LNCAP (cell line): ENCODE data around the gene CACNA2D4.
A peak's percentile ranks its signal among the peaks of the same experiment; 100 is the strongest.

Source experiments
- TF ChIP-seq, protein P1 (sequence below): fragments of 450-650 bp; IDR thresholded peaks from 2 replicates; pipeline ENCODE4 v1.5.1; 2017; ENCODE audit warnings: mild to moderate bottlenecking

The CACNA2D4 gene

DNA sequence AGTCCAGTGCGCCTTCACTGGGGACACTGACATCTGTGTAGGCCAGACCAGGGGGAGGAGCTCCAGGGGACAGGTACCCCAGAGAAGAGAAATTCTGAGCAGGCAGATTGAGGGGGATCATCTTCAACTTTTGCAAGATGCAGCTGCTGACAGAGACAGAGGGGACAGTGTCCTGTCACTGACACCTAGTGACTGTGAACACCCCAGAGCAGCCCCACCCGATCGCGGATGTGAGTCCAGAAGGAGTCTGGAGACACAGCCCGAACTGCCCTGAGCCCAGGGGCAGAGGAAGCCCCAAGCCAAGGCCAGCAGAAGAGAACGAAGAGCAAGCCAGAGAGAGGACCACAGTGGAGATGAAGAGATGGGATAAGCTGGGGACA lies 119.8 kb downstream of the CACNA2D4 start:
- TF ChIP-seq, protein P1, sequence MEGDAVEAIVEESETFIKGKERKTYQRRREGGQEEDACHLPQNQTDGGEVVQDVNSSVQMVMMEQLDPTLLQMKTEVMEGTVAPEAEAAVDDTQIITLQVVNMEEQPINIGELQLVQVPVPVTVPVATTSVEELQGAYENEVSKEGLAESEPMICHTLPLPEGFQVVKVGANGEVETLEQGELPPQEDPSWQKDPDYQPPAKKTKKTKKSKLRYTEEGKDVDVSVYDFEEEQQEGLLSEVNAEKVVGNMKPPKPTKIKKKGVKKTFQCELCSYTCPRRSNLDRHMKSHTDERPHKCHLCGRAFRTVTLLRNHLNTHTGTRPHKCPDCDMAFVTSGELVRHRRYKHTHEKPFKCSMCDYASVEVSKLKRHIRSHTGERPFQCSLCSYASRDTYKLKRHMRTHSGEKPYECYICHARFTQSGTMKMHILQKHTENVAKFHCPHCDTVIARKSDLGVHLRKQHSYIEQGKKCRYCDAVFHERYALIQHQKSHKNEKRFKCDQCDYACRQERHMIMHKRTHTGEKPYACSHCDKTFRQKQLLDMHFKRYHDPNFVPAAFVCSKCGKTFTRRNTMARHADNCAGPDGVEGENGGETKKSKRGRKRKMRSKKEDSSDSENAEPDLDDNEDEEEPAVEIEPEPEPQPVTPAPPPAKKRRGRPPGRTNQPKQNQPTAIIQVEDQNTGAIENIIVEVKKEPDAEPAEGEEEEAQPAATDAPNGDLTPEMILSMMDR = no peak

DNA sequence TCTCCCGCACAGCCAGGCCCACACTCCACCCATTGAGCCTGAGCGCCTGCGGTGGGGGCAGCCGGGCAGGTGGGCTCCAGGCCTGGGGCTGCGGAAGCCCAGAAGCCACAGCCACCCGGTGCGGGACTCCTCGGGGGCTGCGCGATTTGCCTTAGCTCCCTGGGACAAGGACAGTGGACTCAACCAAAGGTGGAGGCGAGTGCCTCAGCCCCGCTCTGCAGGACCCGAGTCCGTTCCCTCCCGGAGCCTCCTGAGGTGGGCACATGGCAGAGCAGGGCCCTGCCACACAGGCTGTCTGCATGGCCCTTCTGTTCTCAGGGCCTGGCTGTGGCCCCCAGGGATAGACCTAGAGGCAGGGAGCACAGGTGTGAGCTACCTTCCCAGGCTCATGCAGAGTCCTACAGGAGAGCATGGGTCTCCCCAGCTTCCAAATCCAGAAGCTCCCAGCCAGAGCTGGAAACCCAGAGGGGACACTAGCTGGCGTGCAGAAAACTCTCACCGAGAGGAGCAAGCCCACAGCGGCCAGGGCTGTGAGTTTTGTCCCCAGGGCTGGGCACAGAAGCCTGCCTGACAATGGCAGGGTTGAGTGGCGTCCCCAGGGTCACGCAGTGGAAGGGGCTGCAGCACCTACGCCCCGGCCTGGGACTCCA lies 120.3 kb downstream of the CACNA2D4 start:
- TF ChIP-seq, protein P1 = no peak

DNA sequence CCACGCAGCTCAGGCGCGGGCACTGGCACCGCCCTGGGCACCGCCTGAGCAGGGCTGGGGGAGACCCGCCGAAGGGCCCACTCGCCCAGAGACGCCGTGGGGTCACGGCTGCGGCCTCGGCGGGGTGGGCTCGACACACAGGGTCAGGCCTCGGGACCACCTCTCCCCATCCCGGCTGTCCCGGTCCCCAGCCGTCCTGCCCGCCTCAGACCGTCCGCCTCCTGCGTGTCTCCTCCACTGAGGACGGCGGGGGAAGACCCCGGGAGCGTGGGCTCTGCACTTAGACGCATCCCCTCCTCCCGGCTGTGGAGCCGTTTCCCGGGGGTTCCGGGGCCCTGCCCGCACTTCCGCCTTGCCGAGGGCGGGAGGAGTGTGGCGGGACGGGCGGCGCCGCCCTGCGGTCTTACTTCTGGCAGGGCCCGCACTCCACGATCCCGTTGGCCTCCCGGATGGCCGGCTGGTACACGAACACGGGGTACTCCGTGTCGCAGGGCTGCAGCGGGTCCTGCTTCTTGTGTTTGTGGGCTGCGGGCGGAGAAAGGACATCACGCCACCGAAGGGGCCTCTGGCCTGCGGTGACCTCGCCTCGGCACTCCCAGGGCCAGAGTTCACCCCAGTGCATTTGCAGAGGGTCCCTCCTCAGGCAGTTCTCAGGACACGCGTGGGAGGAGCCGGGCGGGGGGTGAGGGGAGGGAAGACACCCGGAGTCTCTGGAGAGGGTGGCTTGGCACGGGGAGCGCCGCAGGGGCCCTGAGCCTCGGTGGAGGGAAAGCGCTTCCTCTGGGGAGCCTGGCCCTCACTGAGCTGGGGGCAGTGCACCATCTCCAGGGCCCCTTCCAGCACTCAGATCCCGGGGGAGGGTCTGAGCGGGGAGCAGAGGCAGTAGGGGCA lies 121.2 kb downstream of the CACNA2D4 start:
- TF ChIP-seq, protein P1 = no peak

DNA sequence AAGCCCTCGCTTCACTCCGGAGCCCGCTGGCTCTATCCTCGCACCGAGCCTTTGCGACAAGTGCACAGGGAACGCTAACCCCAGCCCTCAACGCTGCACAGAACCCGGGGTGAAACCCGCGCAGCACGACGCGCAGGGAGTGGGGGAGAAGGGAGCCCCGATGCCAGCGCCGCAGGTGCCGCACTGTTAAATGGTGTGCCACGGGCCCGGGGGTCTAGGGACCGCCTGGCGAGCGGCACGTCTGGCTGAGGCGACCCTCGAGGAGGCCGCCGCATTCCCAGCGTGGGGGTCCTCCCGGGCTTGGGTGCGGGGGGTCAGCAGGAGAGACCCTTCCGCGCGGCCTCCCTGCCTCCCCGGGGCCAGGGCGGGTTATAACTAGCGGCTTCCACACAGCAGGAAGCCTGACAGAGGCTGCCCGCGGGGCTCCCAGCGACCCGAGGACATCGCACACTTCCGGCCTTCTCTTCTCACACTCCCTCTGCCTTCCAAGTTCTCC lies 121.9 kb downstream of the CACNA2D4 start:
- TF ChIP-seq, protein P1 = no peak

DNA sequence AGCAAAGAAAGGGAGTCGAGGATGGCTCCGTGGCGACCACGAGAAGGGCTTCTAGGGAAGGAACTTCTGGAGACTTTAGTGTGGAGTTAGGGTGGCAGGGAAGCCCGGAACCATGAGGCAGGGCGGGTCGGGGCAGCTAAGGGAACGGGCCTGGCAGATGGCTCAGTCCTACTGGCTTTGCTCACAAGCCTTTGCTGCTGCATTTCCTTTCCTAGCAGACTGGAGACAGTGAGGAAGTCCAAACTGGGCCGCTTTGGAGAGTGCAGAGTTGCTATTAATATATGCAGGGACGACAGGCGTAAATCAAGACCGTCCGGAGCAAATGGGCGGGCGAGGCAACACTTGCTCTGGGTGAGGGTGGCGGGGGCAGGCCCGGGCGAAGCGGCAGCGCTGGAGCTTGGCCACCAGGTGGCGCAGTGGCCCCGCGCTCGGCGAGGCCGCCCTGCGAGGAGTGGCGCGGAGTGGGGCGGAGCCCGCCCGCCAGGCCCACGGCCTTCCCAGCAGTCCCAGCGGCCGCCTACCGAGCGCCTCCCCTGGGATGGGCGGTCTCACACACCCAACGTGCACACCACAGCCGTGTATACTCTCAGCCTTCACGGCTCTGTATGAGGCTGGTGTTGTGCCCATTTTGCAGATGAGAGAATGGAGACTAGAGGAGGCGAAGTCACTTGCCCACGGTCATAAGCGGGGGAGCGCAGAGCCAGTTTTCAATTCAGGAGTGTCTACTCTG lies 122.5 kb downstream of the CACNA2D4 start:
- TF ChIP-seq, protein P1 = peak; percentile 96

DNA sequence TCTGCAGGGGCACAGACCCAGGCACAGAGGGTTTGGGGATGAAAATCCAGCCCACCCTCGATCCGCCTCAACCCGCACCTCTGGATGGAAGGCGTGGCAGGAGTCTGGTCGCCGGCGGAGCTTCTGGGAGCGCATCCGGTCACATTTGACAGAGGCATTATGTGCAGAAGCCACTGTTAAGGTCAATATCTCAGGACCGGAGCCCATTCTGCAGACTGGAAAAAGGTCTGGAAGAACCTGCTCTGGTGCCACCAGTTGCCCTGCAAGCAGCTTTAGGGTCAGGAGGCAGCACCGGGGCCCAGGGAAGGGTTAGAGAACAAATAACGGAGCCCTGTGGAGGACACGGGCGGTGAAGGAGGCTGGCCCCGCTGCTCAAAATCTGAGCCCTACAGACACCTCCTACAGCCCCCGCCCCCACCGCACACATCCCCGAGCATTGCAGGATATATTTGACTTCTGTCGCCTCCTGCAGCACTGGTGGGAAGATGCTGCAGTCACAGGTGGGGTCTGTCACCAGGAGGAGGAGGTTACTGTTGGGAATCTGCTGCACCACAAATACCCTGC lies 123.1 kb downstream of the CACNA2D4 start:
- TF ChIP-seq, protein P1 = no peak

DNA sequence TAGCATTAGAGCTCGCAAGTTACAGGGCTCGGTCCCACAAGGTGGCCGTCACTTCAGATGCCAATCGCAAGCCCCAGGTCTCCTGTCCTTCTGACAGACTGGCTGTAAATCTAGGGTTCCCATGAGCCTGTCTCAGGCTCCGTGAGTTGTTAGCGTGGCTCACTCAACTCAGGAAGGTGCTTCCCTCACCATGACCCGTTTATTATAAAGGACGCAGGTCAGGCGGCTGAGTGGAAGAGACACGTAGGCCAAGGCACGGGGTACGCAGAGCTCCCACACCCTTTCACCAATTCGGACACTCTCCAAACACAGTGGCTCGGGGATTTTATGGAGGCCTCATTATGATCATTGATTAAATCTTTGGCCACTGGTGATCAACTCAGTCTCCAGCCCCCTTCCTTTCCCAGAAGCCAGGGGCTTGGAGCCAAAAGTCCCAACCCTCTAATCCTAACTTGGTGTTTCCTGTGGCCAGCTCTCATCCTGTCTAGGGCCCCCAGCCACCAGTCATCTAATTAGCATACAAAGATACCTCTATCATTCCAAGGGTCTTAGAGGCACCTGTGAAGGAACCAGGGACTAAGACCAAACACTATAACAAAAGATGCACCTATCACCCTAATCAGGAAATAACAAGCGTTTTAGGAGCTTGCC lies 123.9 kb downstream of the CACNA2D4 start:
- TF ChIP-seq, protein P1 = no peak
